HL-60/S4 treated with retinoic acid at 250 ng/mL for 4 days and 3 days (cell line): ENCODE results near the gene DOHH.

Experiments used
- in situ Hi-C: fragments of 300-500 bp; cut with MboI; formaldehyde crosslinking; loops from 2 replicates; pipeline ENCODE4 v1.7.0; 2022; ENCODE audit warnings: low sequenced_read_pairs

The DOHH gene

DNA sequence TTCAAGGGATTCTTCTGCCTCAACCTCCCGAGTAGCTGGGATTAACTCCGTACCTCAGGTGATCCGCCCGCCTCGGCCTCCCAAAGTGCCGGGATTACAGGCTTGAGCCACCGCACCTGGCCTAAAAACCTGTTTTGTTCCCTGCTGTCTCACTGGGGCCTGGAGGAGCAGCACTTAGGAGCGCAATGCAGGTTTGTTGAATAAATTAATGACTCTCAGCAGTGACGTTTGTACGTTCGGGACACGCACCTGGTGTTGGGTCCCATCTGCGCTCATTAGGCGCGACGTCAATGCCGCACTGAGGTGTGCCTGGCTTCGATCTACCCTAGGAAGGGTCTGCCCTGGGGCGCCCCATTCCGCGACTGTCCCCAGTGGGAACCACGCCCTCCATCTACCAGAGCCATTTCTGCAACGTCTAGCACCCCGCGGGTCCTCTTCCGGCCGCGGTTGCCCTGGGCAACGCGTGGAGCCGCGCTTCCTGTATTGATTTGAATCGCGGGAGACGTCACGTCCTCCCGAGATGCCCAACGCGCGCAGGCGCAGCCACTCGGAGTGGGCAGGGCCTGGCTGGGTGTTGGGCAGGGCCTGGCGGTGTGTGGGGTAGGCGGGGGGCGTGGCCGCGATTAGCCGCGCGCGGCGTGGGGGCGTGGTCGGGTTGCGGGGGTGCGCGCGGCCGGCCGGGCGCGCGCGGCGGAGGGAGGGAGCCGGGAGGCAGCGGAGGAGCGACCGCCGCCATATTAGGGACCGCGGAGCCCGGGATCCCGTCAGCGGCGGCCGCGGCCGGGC lies 5.3 kb upstream of the DOHH start, which contains the start of gene FZR1:
Gene FZR1, plus strand, starts transcription at position 714 of the 786 bp plus-strand sequence. CDS start 16,679 bp downstream, outside the sequence.
- in situ Hi-C loops, result no loop called here

DNA sequence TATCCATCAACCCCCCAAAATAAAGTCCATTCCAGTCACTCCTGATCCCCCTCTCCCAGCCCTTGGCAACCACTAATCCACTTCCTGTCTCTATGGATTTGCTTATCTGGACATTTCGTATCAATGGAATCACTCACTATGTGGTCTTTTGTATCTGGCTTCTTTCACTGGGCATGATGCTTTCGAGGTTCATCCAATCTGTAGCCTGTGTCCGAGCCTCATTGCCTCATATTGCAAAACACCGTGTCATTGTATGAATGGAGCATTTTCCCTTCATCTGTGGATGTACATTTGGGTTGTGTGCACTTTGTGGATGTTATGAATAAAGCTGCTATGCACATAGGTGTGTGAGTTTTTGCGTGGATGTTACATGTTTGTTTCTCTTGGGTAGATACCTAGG lies 4.3 kb upstream of the DOHH start:
- in situ Hi-C loops, result no loop called here

DNA sequence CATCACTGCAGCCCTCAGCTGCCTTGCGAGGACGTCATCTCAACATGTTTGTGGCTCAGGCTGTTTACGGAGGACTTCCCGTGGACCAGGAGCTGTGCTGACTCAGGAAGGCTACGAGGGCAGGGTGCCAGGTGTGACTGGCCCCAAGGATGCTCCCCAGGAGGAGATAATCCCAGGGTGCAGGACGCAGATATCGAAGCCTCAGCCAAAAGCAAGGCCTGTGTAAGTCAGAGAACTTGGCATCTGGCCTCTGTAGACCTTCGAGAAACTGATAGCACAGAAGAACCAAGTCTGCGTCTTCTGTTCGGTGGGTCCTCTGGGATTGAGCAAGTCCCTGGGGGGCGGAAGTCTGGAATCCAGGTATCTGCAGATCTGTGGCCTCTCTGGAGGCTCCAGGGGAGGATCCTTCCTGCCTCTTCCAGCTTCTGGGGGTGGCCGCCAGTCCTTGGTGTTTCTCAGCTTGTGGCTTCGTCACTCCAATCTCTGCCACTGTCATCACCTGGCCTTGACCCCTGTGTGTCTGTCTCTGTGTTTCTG lies 2.6 kb upstream of the DOHH start:
- in situ Hi-C loops, result no loop called here

DNA sequence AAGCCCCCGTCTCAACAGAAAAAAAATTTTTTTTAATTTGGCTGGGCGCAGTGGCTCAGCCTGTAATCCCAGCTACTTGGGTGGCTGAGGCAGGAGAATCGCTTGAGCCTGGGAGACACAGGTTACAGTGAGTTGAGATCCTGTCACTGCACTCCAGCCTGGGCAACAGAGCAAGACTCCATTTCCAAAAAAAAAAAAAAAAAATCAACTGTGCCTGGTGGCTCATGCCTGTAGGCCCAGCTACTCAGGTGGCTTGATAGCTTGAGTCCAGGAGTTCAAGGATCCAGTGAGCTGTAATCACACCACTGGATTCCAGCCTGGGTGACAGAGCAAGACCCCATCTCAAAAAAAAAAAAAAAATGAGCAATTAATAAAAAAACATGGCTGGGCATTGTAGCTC lies 1.3 kb upstream of the DOHH start:
- in situ Hi-C loops, result no loop called here

DNA sequence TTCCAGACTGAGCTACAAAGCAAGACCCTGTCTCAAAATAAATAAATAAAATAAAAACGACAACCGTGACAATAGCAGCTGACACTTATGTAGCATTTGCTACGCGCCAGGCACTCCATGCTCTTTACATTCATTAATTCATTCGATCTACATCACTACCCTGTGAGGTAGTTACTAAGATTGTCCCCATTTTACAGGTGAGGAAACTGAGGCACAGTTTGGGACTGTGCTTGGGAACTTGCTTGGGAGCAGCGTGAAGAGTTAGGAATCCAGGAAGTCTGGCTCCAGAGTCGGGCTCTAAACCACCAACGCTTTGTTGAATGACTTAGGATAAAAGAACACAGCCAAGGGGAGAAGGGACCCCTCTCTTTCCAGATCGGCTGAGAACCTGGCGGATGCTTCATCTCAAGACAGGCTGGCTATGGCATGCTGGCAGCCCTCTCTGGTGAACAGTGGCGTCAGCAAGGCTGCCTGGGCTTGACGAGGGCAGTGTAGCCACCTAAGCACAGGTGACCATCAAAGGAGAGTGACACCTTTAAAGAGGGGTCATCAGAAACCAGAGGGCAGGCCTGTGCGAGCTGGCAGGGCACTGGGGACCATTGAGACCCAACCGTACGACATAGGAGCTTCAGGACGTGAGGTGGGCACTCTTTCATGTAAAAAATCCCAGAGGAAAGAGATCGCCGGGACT lies 591 bp downstream of the DOHH start:
- in situ Hi-C loops, result no loop called here

DNA sequence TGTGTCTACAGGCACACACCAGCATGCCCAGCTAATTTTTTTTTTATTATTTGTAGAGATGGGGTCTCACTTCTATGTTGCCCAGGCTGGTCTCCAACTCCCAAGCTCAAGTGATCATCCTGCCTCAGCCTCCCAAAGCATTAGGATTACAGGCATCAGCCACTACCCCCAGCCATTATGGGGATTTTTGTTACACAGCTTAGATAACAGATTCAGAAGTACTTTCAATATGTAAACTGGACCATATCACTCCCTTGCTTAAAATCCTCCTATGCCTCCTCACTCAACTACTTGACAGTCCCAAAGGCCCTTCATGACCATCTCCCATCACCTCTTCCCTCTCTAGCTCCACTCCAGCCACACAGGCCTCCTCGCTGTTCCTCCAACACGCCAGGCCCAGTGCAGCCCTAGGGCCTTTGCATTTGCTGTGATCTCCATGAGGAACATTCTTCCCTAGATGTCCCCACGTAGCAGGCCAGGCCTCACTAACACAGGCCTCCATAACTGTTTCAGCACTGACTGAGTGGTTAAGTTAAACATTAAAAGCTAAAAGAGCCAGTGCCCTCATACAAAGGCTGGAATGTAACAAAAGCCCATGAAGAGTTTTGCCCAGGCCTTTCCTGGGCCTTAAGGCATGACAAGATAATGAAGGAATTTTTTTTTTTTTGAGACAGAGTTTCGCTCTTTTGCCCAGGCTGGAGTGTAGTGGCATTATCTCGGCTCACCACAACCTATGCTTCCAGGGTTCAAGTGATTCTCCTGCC lies 2.5 kb downstream of the DOHH start:
- in situ Hi-C loops, result no loop called here

DNA sequence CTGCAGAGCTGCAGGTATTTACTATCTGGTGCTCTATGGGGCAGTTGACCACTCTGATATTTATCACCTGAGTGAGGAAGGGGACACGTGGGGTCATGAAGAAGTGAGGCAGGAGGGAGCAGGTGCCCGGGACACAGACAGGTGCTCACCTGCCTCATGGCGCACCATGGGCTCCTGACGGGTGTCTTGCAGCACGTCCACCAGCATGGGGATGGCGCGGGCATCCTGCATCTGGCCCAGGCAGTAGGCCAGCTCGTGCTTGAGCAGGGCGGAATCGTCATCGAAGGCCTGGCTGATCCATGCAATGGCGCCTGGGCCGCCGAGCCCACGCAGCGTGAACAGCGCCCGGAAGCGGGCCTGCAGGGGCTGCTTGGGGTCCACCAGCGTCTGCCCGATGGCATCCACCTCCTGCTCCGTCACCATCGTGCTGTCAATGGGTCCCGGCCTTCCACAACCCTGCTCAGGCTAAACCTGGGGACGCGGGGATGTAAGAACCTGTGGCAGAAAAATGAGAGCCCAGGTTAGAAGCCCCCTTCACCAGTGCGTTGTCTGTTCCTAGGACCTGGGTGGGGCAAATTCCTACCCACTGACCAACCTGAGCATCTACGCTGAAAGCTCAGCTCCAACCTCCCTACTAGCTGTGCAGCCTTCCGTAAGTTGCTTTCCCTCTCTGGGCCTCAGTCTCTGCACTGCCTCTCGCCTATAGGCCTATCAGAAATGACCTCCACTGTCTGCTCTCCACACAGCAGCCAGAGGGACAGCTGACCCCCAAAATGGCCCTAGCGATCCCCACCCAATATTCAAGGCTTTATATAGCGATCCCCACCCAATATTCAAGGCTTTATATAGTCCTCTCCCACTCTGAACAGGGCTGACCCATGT lies 3.8 kb downstream of the DOHH start:
- in situ Hi-C loops, result no loop called here

DNA sequence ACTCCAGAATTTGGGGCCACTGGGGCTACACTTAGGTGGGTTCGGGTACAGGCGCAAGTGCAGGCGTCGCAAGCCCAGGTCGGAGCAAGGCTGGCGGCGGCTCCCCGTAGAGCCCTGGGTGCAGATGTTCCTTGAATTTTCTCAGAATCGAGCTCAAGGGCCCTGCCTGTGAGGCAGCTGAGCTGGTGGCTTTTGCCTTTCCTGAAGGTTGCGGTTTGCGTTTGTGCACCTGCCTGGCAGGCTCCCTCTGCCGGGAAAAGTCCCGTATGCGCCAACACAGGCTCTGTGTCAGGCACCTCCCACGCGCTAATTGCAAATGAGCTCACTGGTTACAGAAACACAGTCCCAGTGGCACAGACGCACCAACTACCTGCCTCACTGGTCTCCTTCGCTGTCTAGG lies 5.9 kb downstream of the DOHH start:
- in situ Hi-C loops, result no loop called here

DNA sequence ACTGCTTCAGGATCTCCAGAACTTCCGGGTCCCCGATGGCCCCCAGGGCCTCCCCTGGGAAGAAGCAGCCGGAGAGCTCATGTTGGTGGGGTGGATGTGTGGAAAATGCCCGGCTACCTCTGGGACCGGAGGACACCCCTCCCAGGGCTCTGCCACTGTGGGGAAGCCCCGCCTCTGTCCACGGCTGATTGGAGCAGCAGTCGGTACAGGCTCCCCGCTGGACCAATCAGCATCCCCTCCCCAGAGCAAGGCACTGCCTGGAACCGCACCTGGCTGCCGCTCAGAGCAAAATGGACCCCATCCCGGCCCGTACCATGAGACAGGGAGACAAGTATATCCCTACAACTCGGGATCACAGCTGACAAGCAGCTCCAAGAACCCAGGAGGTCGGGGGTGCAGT lies 6.4 kb downstream of the DOHH start:
- in situ Hi-C loops, result no loop called here

DNA sequence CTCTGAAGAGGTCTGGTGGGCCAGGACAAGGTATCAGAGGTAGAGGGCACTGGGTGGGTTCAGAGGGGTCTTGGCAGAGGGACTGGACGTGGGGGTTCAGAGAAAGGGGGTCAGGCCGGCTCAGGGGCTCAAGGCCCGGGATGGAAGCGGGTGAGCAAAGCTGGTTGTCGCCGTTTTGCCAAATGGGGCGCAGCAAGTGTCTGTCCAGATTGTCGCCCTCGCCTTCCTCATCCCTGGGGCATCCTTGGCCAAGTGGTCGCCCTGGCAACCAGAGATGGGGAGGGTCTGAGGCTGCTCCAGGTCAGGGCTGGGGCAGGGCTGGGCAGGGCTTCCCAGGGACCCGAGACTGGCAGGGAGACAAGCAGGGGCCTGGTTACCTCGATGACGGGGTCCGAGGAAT lies 6.8 kb downstream of the DOHH start:
- in situ Hi-C loops, result no loop called here

DNA sequence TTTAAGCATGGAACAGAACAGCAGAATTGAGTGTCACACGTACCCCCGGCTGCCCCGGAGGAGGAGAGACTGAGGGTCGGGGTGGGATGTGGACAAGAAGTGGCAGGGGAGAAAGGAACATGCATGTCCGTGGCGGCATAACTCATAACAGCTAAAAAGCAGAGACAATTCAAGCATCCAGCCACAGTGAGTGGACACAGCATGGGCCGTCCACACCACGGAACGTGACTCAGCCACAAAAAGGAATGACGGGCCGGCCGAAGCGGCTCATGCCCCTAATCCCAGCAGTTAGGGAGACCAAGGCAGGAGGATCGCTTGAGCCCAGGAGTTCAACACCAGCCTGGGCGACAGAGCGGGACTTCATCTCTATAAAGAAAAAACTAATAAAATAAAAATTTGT lies 7.6 kb downstream of the DOHH start:
- in situ Hi-C loops, result no loop called here

DNA sequence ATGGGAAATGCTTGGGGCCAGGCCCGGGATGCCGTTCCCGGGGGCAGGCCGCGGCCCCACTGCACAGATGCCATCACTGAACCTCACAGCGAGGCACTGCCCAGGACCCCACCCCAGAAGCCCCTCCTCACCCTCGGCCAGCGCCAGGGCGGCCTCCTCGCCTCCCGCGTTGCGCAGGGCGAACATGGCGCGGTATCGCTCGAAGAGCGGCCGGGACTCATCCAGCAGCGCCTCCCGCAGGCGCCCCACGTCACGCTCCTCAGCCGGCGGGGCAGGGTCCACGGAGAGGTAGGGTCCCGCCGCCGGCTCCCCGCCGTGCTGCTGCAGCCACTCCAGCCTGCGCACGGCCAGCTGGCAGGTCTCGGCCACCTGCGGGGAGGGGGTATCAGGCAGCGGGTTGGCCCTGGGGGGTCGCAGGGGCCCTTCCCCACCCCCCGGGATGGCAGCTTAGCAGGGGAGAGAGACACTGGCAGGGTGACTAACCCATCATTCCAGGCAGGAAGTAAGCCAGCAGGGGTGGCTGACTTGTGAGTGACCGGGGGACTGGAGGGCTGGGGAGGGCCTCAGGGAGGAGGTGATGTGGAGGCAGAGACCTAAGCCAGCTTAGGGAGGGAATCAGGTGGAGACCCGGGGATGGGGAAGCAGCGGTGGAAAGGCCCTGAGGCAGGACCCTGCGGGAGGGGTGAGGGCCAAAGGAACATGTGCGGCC lies 8.2 kb downstream of the DOHH start:
- in situ Hi-C loops, result no loop called here

DNA sequence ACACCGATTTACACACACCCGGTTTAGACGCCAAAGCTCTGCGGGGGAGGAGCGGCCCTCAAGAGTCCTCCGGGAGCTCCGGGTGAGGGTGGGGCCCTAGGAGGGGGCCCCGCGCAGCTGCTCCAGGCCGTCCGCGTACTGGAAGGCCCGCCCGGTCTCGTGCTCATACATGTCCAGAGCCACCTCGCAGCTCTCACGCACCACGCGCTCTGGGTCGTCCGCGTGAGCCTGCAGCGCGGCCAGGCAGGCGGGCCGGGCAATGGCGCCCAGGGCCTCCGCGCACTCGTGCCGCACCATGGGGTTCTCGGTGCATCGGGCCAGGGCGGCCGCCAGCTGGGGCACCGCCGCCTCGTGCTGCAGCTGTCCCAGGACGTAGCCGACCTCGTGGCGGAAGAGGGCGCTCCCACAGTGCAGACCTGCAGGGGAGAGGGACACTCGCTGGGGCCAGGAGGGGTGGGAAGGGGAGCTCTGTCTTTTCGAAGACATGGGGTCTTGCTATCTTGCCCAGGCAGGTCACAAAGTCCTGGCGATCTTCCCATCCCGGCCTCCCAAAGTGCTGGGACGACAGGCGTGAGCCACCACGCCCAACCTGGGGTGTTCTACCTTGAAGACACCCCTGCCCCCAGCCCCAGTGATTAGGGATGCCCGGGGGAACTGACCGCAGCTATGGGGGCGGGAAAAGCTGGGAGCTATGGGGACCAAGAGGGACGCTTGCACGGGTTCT lies 8.9 kb downstream of the DOHH start:
- in situ Hi-C loops, result no loop called here

DNA sequence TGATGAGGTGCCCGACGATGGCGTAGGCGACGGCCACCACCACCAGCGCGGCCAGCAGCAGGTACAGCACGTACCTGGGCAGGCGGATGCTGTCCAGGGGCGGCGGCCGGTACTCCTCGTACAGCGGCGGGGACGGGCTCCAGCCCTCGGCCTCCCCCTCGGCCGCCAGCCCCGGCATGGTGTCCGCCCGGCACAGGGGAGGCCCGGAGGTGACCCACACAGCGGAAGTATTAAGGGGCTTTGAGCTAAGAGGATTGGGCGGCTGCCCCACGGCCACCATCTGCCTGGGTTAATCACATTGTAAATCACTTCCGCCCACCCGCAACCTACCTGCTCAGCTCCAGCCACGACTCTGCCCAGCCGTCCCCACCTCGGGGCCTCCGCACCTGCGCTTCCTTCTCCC lies 17.2 kb downstream of the DOHH start, which contains the start of gene SMIM44:
Gene SMIM44, minus strand, starts transcription at position 216 of the 403 bp plus-strand sequence. Its CDS starts 38 bp downstream, at position 178.
- in situ Hi-C loops, result loop anchor here (10.0 kb wide), 1 partner anchor 158 kb away; no protein-coding TSS in a partner anchor

DNA sequence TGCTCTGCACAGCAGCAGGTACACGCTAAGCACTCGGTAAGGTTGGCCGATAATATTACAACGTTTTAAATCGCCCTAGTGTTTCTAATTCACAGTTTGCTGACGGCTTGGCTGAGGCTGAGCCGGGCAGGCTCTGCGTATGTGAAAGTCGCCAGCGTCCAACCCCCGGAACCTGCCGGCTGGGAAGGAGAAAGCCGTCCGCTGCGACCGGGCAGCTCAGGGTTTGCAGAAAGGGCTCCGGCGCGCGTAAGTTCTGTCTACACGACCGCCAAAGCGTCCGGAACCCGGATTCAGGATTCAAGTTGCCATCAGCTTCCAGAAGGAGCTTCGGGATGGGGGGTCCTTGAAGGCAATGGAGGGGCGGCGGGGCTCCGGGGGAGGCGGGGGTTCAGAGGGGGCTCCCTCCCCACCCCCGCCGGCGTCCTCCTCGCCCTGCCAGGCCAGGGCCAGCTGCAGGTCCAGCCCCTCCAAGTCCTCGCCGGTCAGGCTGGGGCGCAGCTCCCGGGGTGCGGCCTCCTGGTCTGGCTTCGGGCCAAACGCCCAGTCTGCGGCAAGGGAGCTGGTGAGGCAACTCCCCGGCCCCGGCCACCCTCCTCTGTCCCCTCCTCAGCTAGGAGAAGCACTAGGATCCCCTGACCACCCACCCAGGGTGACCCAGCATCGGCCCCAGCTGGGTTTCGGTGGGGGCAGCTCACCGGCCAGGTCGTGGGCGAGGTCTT lies 17.8 kb downstream of the DOHH start:
- in situ Hi-C loops, result loop anchor here (10.0 kb wide), 1 partner anchor 158 kb away; no protein-coding TSS in a partner anchor

DNA sequence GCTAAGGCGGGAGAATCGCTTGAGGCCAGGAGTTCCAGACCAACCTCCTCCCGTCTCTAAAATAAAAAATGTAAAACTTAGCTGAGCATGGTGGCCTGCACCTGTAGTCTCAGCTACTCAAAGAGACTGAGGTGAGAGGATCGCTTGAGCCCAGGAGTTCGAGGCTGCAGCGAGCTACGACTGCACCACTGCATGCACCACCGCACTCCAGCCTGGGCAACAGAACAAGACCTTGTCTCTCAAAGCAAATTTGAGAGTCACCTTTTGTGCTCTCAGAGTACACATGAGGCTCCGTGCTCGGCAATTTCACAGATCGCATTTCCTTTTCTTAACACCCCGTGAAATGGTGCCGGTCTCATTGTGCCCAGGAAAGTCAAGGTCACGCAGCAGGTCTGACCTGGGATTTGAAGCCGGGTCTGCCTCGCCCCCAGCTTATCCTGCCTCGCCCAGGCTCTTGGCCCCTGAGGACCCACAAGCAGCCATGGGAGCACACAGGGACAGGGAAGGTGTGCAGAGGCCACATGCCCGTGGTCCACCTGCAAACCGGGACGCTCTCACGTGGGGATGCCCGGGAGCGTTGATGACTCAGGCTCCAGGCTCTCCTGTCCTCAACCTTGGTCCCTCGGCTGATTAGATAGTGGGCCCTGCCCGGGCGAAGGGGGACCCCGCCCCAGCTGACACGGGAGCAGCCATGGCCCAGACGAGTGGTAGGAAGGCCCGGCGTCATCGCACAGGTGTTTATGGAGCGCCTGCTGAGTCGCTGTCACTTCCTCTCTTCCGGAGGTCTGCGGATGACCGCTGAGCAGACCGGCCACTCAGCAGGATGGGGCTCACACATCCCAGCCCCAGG lies 19.0 kb downstream of the DOHH start:
- in situ Hi-C loops, result loop anchor here (10.0 kb wide), 1 partner anchor 157 kb away; no protein-coding TSS in a partner anchor
